DND-41 (cell line): ENCODE data around the gene OOSP4A.

Experiments used
- ATAC-seq: fragments of 200-7000 bp; cut with Tn5 transposase; 3 replicates; pipeline ENCODE4 v1.9.1; 2021; ENCODE audit warnings: low read depth; ENCODE audit not compliant: insufficient read depth
- DNase-seq: peaks from one replicate; pipeline ENCODE4 v3.0.0-alpha.2; 2020
- H2AFZ ChIP-seq: 2 replicates; pipeline ENCODE4 v1.6.0; 2012; ENCODE audit warnings: low read depth, low read length
- H3K27ac ChIP-seq: 2 replicates; pipeline ENCODE4 v1.5.1; 2012; ENCODE audit warnings: low read length, inconsistent platforms
- H3K27me3 ChIP-seq: fragments of 200-600 bp; sonication (generic); 2 replicates; pipeline ENCODE4 v1.6.0; 2012; ENCODE audit warnings: low read length, mild to moderate bottlenecking, inconsistent platforms; ENCODE audit not compliant: insufficient read depth, poor library complexity
- H3K36me3 ChIP-seq: 2 replicates; pipeline ENCODE4 v1.5.1; 2012; ENCODE audit warnings: low read length, inconsistent platforms; ENCODE audit not compliant: insufficient read depth
- H3K4me1 ChIP-seq: 2 replicates; pipeline ENCODE4 v1.5.1; 2012; ENCODE audit warnings: mild to moderate bottlenecking, low read length; ENCODE audit not compliant: insufficient read depth
- H3K4me2 ChIP-seq: 2 replicates; pipeline ENCODE4 v1.6.0; 2012; ENCODE audit warnings: mild to moderate bottlenecking, moderate library complexity, low read length, inconsistent platforms; ENCODE audit not compliant: insufficient read depth
- H3K4me3 ChIP-seq, 2 experiments: fragments of 200-600 bp in 1 of 2; shearing (Covaris generic) in 1 of 2; 2 replicates each; pipeline ENCODE4 v1.5.1; 2012 to 2016; ENCODE audit warnings: inconsistent platforms in 2 of 2, low read length in 2 of 2, mild to moderate bottlenecking in 2 of 2, low read depth in 1 of 2, moderate library complexity in 1 of 2
- H3K79me2 ChIP-seq: 2 replicates; pipeline ENCODE4 v1.6.0; 2012; ENCODE audit warnings: low read length, inconsistent platforms; ENCODE audit not compliant: insufficient read depth
- H3K9ac ChIP-seq: 2 replicates; pipeline ENCODE4 v1.6.0; 2012; ENCODE audit warnings: low read depth, mild to moderate bottlenecking, inconsistent platforms, low read length, moderate library complexity
- H3K9me3 ChIP-seq: 2 replicates; pipeline ENCODE4 v1.5.1; 2012; ENCODE audit warnings: low read length, moderate library complexity, mild to moderate bottlenecking, inconsistent platforms; ENCODE audit not compliant: insufficient read depth, severe bottlenecking
- H4K20me1 ChIP-seq: 2 replicates; pipeline ENCODE4 v1.6.0; 2012; ENCODE audit warnings: low read length; ENCODE audit not compliant: insufficient read depth
- CTCF ChIP-seq: IDR thresholded peaks from 2 replicates; pipeline ENCODE4 v1.5.1; 2012; ENCODE audit warnings: borderline replicate concordance, low read length, moderate library complexity, mild to moderate bottlenecking; ENCODE audit not compliant: poor library complexity, severe bottlenecking; ENCODE audit errors: extremely low read depth
- EZH2 ChIP-seq: IDR thresholded peaks from 3 replicates; pipeline ENCODE4 v1.6.1; 2012; ENCODE audit warnings: borderline replicate concordance, low read depth, mild to moderate bottlenecking, moderate library complexity, low read length, inconsistent platforms; ENCODE audit not compliant: severe bottlenecking

Gene OOSP4A

GRCh38 chr11:59941091-59941490 is 22.7 kb upstream of the OOSP4A start:
- Histone ChIP-seq H3K4me1 (peaks cover 5% of the 10 kb centered on the region; the same call in 1 of the 2 replicates), H3K27ac (no peak overlapping the region), H4K20me1 (no peaks in the 10 kb centered on the region), H2AFZ (no peak overlapping the region), H3K9ac (no peak overlapping the region), H3K36me3 (no peaks in the 10 kb centered on the region), H3K9me3 (no peaks in the 10 kb centered on the region), H3K27me3 (no peaks in the 10 kb centered on the region), H3K4me3 (no peak overlapping the region), H3K79me2 (no peaks in the 10 kb centered on the region), H3K4me2 (no peak overlapping the region)
- DNase-seq (no peak), ATAC-seq (no peak)
- TF ChIP-seq CTCF (no peak), EZH2 (no peak)

- H3K4me2 ChIP-seq: no peak overlapping the region
- H3K27me3 ChIP-seq: no peaks in the 10 kb centered on the region
These were observed 19.7 kb upstream of the OOSP4A start for GRCh38 chr11:59943997-59944714.

GRCh38 chr11:59944720-59945119 is 19.1 kb upstream of the OOSP4A start:
- Histone ChIP-seq H3K4me1 (peaks cover 5% of the 10 kb centered on the region; the same call in 1 of the 2 replicates), H4K20me1 (no peaks in the 10 kb centered on the region), H2AFZ (no peak overlapping the region), H3K27me3 (no peaks in the 10 kb centered on the region), H3K36me3 (no peaks in the 10 kb centered on the region), H3K27ac (no peak overlapping the region), H3K4me2 (no peak overlapping the region), H3K9ac (no peak overlapping the region), H3K4me3 (no peak overlapping the region), H3K79me2 (no peaks in the 10 kb centered on the region), H3K9me3 (no peaks in the 10 kb centered on the region)
- no peak for ATAC-seq
- DNase-seq: no peak
- TF ChIP-seq CTCF (no peak), EZH2 (no peak)

More at GRCh38 chr11:59943997-59944714, 19.7 kb upstream of the OOSP4A start:
- no peak for TF ChIP-seq EZH2
- TF ChIP-seq CTCF: no peak
- H3K9me3 ChIP-seq: no peaks in the 10 kb centered on the region
- H3K4me3 ChIP-seq: no peak overlapping the region
- H3K9ac ChIP-seq: no peak overlapping the region
- H2AFZ ChIP-seq: no peak overlapping the region
- no peak for DNase-seq
- no peaks in the 10 kb centered on the region for H3K79me2 ChIP-seq
- H3K27ac ChIP-seq: no peak overlapping the region
- ATAC-seq: no peak
- H4K20me1 ChIP-seq: no peaks in the 10 kb centered on the region
- H3K36me3 ChIP-seq: no peaks in the 10 kb centered on the region
- H3K4me1 ChIP-seq: peaks cover 5% of the 10 kb centered on the region; the same call in 1 of the 2 replicates
